SU-DHL-6 (cell line): Measurements from ENCODE around the gene MTOR.

ENCODE experiments used
- H2AFZ ChIP-seq: fragments of 200-600 bp; sonication (generic); 2 replicates; pipeline ENCODE4 v1.6.1; 2014; ENCODE audit warnings: low read depth, mild to moderate bottlenecking, moderate library complexity, mixed read lengths, antibody characterized with exemption, low read length; ENCODE audit not compliant: severe bottlenecking
- H3F3A ChIP-seq: fragments of 200-600 bp; shearing (Covaris generic); 2 replicates; pipeline ENCODE4 v1.6.0; 2016; ENCODE audit warnings: antibody characterized with exemption, mild to moderate bottlenecking; ENCODE audit not compliant: insufficient read depth
- H3K27ac ChIP-seq: fragments of 200-600 bp; sonication (generic); 2 replicates; pipeline ENCODE4 v1.5.1; 2016; ENCODE audit warnings: low read depth, mild to moderate bottlenecking, low read length, moderate library complexity, mixed read lengths
- H3K27me3 ChIP-seq: fragments of 200-600 bp; sonication (generic), shearing (Covaris generic); 2 replicates; pipeline ENCODE4 v1.6.0; 2014; ENCODE audit warnings: mild to moderate bottlenecking, low read length
- H3K36me3 ChIP-seq: fragments of 200-600 bp; sonication (generic); 2 replicates; pipeline ENCODE4 v1.6.1; 2014; ENCODE audit warnings: mild to moderate bottlenecking, low read length, mixed read lengths
- H3K4me2 ChIP-seq: fragments of 300-600, 200-600 bp; shearing (Covaris generic), sonication (generic); 2 replicates; pipeline ENCODE4 v1.6.0; 2014; ENCODE audit warnings: low read length, low read depth, mild to moderate bottlenecking; ENCODE audit not compliant: poor library complexity, severe bottlenecking
- H3K4me3 ChIP-seq: fragments of 200-600 bp; sonication (generic); 2 replicates; pipeline ENCODE4 v1.5.1; 2014; ENCODE audit warnings: antibody characterized with exemption, low read length, mild to moderate bottlenecking, mixed read lengths; ENCODE audit not compliant: insufficient read depth, poor library complexity, severe bottlenecking
- H3K79me2 ChIP-seq: fragments of 200-600 bp; sonication (generic); 2 replicates; pipeline ENCODE4 v1.6.1; 2014; ENCODE audit warnings: mild to moderate bottlenecking, low read length, moderate library complexity; ENCODE audit not compliant: insufficient read depth
- H3K9ac ChIP-seq: fragments of 200-600 bp; sonication (generic); 2 replicates; pipeline ENCODE4 v1.7.0; 2014; ENCODE audit warnings: mild to moderate bottlenecking, low read length
- H3K9me2 ChIP-seq: fragments of 200-600 bp; sonication (generic); replicated peaks from 2 replicates; pipeline ENCODE4 v1.6.1; 2014; ENCODE audit warnings: low read length; ENCODE audit not compliant: insufficient read depth
- H3K9me3 ChIP-seq: fragments of 200-600 bp; sonication (generic); 2 replicates; pipeline ENCODE4 v1.6.1; 2014; ENCODE audit warnings: low read length, mixed read lengths; ENCODE audit not compliant: insufficient read depth
- H4K20me1 ChIP-seq: fragments of 200-600 bp; sonication (generic); 2 replicates; pipeline ENCODE4 v1.6.1; 2014; ENCODE audit warnings: low read depth, mild to moderate bottlenecking, antibody characterized with exemption, low read length, moderate library complexity, mixed read lengths
- EZH2phosphoT487 ChIP-seq: fragments of 200-600 bp; sonication (generic), shearing (Covaris generic); conservative IDR thresholded peaks from 2 replicates; pipeline ENCODE4 v1.6.1; 2018; ENCODE audit warnings: mild to moderate bottlenecking, antibody characterized with exemption, low read length, moderate library complexity, mixed read lengths
- TF ChIP-seq, protein P1 (sequence below): fragments of 200-600 bp; sonication (generic); IDR thresholded peaks from one replicate; pipeline ENCODE4 v1.5.1; 2017; ENCODE audit warnings: antibody characterized with exemption, mild to moderate bottlenecking, low read length, moderate library complexity; ENCODE audit not compliant: insufficient read depth, poor library complexity, severe bottlenecking

Gene MTOR

GRCh38 chr1:11157394-11157793 lies 105.0 kb downstream of the MTOR start:
- no peaks in the 10 kb centered on the region for H3K9me2 ChIP-seq
- H2AFZ ChIP-seq = no peak overlapping the region
- no peak overlapping the region for H3K9ac ChIP-seq
- no peaks in the 10 kb centered on the region for H3K27me3 ChIP-seq
- no peak overlapping the region for H3K4me3 ChIP-seq
- H4K20me1 ChIP-seq = no peaks in the 10 kb centered on the region
- H3K79me2 ChIP-seq = no peaks in the 10 kb centered on the region
- TF ChIP-seq, protein P1, sequence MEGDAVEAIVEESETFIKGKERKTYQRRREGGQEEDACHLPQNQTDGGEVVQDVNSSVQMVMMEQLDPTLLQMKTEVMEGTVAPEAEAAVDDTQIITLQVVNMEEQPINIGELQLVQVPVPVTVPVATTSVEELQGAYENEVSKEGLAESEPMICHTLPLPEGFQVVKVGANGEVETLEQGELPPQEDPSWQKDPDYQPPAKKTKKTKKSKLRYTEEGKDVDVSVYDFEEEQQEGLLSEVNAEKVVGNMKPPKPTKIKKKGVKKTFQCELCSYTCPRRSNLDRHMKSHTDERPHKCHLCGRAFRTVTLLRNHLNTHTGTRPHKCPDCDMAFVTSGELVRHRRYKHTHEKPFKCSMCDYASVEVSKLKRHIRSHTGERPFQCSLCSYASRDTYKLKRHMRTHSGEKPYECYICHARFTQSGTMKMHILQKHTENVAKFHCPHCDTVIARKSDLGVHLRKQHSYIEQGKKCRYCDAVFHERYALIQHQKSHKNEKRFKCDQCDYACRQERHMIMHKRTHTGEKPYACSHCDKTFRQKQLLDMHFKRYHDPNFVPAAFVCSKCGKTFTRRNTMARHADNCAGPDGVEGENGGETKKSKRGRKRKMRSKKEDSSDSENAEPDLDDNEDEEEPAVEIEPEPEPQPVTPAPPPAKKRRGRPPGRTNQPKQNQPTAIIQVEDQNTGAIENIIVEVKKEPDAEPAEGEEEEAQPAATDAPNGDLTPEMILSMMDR = no peak
- TF ChIP-seq EZH2phosphoT487 = no peak
- no peak overlapping the region for H3K27ac ChIP-seq
- no peaks in the 10 kb centered on the region for H3K9me3 ChIP-seq
- H3K4me2 ChIP-seq = no peak overlapping the region
- no peaks in the 10 kb centered on the region; the same call in 1 of the 2 replicates for H3K36me3 ChIP-seq
- no peaks in the 10 kb centered on the region for H3F3A ChIP-seq

DNA sequence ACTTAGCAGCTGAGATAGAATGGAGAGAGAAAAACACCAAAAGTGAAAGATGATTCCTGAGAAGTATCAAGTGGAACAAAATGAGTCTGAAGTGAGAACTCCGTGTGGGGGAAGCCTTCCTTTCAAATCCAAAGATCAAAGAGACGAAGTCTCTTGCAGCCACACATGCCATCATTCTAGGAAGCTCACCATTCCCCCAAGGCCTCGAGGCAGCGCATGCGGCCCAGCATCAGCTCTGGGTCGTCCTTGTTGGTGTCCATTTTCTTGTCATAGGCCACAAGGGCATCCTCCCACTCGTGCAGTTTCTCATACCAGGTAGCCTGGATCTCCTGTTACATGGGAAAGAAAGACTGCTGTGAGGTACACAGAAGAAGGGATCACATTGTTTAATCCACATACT lies 105.4 kb downstream of the MTOR start:
- Histone ChIP-seq H3K4me3 (no peak overlapping the region), H3K36me3 (no peaks in the 10 kb centered on the region; the same call in 1 of the 2 replicates), H3F3A (no peaks in the 10 kb centered on the region), H3K9me3 (no peaks in the 10 kb centered on the region), H3K4me2 (no peak overlapping the region), H3K9me2 (no peaks in the 10 kb centered on the region), H3K27ac (no peak overlapping the region), H3K79me2 (no peaks in the 10 kb centered on the region), H3K27me3 (no peaks in the 10 kb centered on the region), H3K9ac (no peak overlapping the region), H2AFZ (no peak overlapping the region), H4K20me1 (no peaks in the 10 kb centered on the region)
- TF ChIP-seq, protein P1 = no peak
- TF ChIP-seq EZH2phosphoT487 = no peak

- Histone ChIP-seq H3K4me2 (no peak overlapping the region), H3K36me3 (no peaks in the 10 kb centered on the region; the same call in 1 of the 2 replicates), H3K4me3 (no peak overlapping the region), H3F3A (no peaks in the 10 kb centered on the region), H3K27ac (no peak overlapping the region), H3K9ac (no peak overlapping the region), H2AFZ (no peak overlapping the region), H3K79me2 (no peaks in the 10 kb centered on the region), H3K9me2 (no peaks in the 10 kb centered on the region), H3K9me3 (no peaks in the 10 kb centered on the region), H4K20me1 (no peaks in the 10 kb centered on the region), H3K27me3 (no peaks in the 10 kb centered on the region)
- TF ChIP-seq EZH2phosphoT487 = no peak
- TF ChIP-seq, protein P1 = no peak
These were observed 105.9 kb downstream of the MTOR start for GRCh38 chr1:11156441-11156840.

- Histone ChIP-seq H3K9ac (no peak overlapping the region), H3K4me2 (no peak overlapping the region), H3F3A (no peaks in the 10 kb centered on the region), H2AFZ (no peak overlapping the region), H3K79me2 (no peaks in the 10 kb centered on the region), H3K4me3 (no peak overlapping the region), H3K36me3 (peaks cover 2% of the 10 kb centered on the region; the same call in 1 of the 2 replicates), H3K27me3 (no peaks in the 10 kb centered on the region), H3K9me2 (no peaks in the 10 kb centered on the region), H3K27ac (no peak overlapping the region), H4K20me1 (no peaks in the 10 kb centered on the region), H3K9me3 (no peaks in the 10 kb centered on the region)
- TF ChIP-seq EZH2phosphoT487 = no peak
- TF ChIP-seq, protein P1 = no peak
These were observed 109.2 kb downstream of the MTOR start for GRCh38 chr1:11153184-11153583.
